H1 (cell line): ENCODE data around the gene ITGA8. TPM values are rescaled to one million over a fixed set of nuclear protein-coding genes. Genes with fewer than 3 reads are reported as not detected.

Experiments
- CTCF ChIA-PET: fragments of 300-600 bp; sonication (Branson Sonifier 250); formaldehyde crosslinking; loops from one replicate; lab custom pipeline; 2021; ENCODE audit not compliant: partially characterized antibody; lab: Charles Lee
- POLR2A ChIA-PET: fragments of 300-600 bp; sonication (Branson Sonifier 250); formaldehyde crosslinking; loops from one replicate; lab custom pipeline; 2021; ENCODE audit warnings: inconsistent platforms; ENCODE audit not compliant: partially characterized antibody; lab: Charles Lee
- DNase-seq, 2 experiments: peaks; one replicate each; pipeline versions ENCODE4 v3.0.0 to v3.0.0-alpha.2; 2010 to 2022; ENCODE audit warnings: low spot score in 2 of 2, low read depth in 1 of 2, mixed read lengths in 1 of 2
- FAIRE-seq: peaks from 2 replicates; lab custom pipeline; 2011; peaks lifted over from hg19 to GRCh38; lab: Jason Lieb, UNC
- H2AFZ ChIP-seq: 2 replicates; pipeline ENCODE4 v1.8.1; 2012; ENCODE audit warnings: low read length, inconsistent platforms
- H2AK5ac ChIP-seq: 2 replicates; pipeline ENCODE4 v1.6.1; 2013; ENCODE audit warnings: low read depth, low read length
- H2BK120ac ChIP-seq: replicated peaks from 2 replicates; pipeline ENCODE3; 2013; ENCODE audit warnings: low read depth, low read length, inconsistent platforms
- H2BK12ac ChIP-seq: 2 replicates; pipeline ENCODE4 v1.6.1; 2013; ENCODE audit warnings: low read depth, low read length
- H2BK15ac ChIP-seq: 2 replicates; pipeline ENCODE4 v1.6.1; 2013; ENCODE audit warnings: low read length
- H2BK20ac ChIP-seq: 2 replicates; pipeline ENCODE4 v1.6.1; 2013; ENCODE audit warnings: low read length
- H2BK5ac ChIP-seq: 2 replicates; pipeline ENCODE4 v1.6.1; 2013; ENCODE audit warnings: low read depth, low read length
- H3K14ac ChIP-seq: 2 replicates; pipeline ENCODE4 v1.6.1; 2013; ENCODE audit warnings: inconsistent platforms; ENCODE audit not compliant: insufficient read length
- H3K18ac ChIP-seq: 2 replicates; pipeline ENCODE4 v1.6.1; 2013; ENCODE audit warnings: low read length; ENCODE audit errors: extremely low read depth
- H3K23ac ChIP-seq: 2 replicates; pipeline ENCODE4 v1.6.1; 2013; ENCODE audit warnings: inconsistent platforms; ENCODE audit not compliant: insufficient read length
- H3K23me2 ChIP-seq: 2 replicates; pipeline ENCODE4 v1.6.1; 2013; ENCODE audit warnings: low read depth, low read length
- H3K27ac ChIP-seq: 2 replicates; pipeline ENCODE4 v1.6.1; 2011; ENCODE audit warnings: low read depth, low read length, inconsistent platforms
- H3K27me3 ChIP-seq, 4 experiments: replicated peaks in 1 of 4; 1 replicate in 1 of 4; 2 replicates in 3 of 4; pipeline versions ENCODE4 v1.6.1 to v1.8.1; 2011 to 2013; ENCODE audit warnings: low read length in 3 of 4, mild to moderate bottlenecking in 3 of 4, inconsistent platforms in 2 of 4, mixed read lengths in 2 of 4, moderate library complexity in 1 of 4; ENCODE audit not compliant: control insufficient read depth in 3 of 4, insufficient read depth in 3 of 4; ENCODE audit errors: extremely low read depth in 1 of 4
- H3K36me3 ChIP-seq, 4 experiments: 2 replicates each; pipeline versions ENCODE4 v1.6.1 to v1.8.1; 2011 to 2013; ENCODE audit warnings: mild to moderate bottlenecking in 4 of 4, low read length in 3 of 4, moderate library complexity in 2 of 4, control low read depth in 1 of 4, inconsistent platforms in 1 of 4; ENCODE audit not compliant: insufficient read depth in 4 of 4, control insufficient read depth in 2 of 4
- H3K4ac ChIP-seq: replicated peaks from 2 replicates; pipeline ENCODE3; 2013; ENCODE audit warnings: low read length, low read depth, mixed read lengths, inconsistent platforms; ENCODE audit not compliant: insufficient read length
- H3K4me1 ChIP-seq, 4 experiments: replicated peaks in 1 of 4; 1 replicate in 1 of 4; 2 replicates in 3 of 4; pipeline versions ENCODE4 v1.6.1 to v1.8.1; 2011 to 2013; ENCODE audit warnings: low read length in 3 of 4, inconsistent platforms in 2 of 4, mixed read lengths in 1 of 4; ENCODE audit not compliant: insufficient read depth in 4 of 4, control insufficient read depth in 3 of 4
- H3K4me2 ChIP-seq, 2 experiments: 2 replicates each; pipeline versions ENCODE4 v1.6.1 to v1.8.1; 2011 to 2013; ENCODE audit warnings: low read depth in 2 of 2, low read length in 2 of 2, control low read depth in 1 of 2, inconsistent platforms in 1 of 2, mild to moderate bottlenecking in 1 of 2; ENCODE audit not compliant: insufficient read depth in 1 of 2
- H3K4me3 ChIP-seq, 4 experiments: fragments of 200-600, 300-600 bp in 1 of 4; sonication (generic), shearing (Covaris generic), sonication (Bioruptor Twin) in 1 of 4; 2 replicates each; pipeline versions ENCODE4 v1.5.1 to v1.8.1; 2011 to 2016; ENCODE audit warnings: low read length in 4 of 4, low read depth in 3 of 4, control low read depth in 2 of 4, inconsistent platforms in 2 of 4, mild to moderate bottlenecking in 2 of 4, mixed read lengths in 1 of 4, moderate library complexity in 1 of 4; ENCODE audit not compliant: insufficient read depth in 2 of 4; ENCODE audit errors: extremely low read depth in 1 of 4
- H3K56ac ChIP-seq: replicated peaks from 2 replicates; pipeline ENCODE3; 2013; ENCODE audit warnings: low read depth, mild to moderate bottlenecking, mixed read lengths, low read length, inconsistent platforms; ENCODE audit not compliant: insufficient read length
- H3K79me1 ChIP-seq: 2 replicates; pipeline ENCODE4 v1.6.1; 2013; ENCODE audit warnings: low read depth, low read length, control low read depth
- H3K79me2 ChIP-seq, 2 experiments: 2 replicates each; pipeline versions ENCODE4 v1.6.1 to v1.8.1; 2012 to 2013; ENCODE audit warnings: low read length in 2 of 2, mild to moderate bottlenecking in 2 of 2, inconsistent platforms in 1 of 2; ENCODE audit not compliant: insufficient read depth in 2 of 2, control insufficient read depth in 1 of 2
- H3K9ac ChIP-seq, 4 experiments: replicated peaks in 1 of 4; 1 replicate in 1 of 4; 2 replicates in 3 of 4; pipeline versions ENCODE4 v1.6.1 to v1.8.1; 2011 to 2013; ENCODE audit warnings: low read depth in 3 of 4, low read length in 3 of 4, control low read depth in 2 of 4, mild to moderate bottlenecking in 2 of 4, moderate library complexity in 2 of 4, inconsistent platforms in 1 of 4; ENCODE audit errors: extremely low read depth in 1 of 4
- H3K9me3 ChIP-seq, 2 experiments: 2 replicates each; pipeline versions ENCODE4 v1.6.1 to v1.8.1; 2012 to 2013; ENCODE audit warnings: mild to moderate bottlenecking in 2 of 2, moderate library complexity in 2 of 2, control low read depth in 1 of 2, inconsistent platforms in 1 of 2, low read depth in 1 of 2, low read length in 1 of 2, mixed read lengths in 1 of 2; ENCODE audit not compliant: insufficient read depth in 2 of 2
- H4K20me1 ChIP-seq, 2 experiments: replicated peaks in 1 of 2; 2 replicates each; pipeline versions ENCODE3 to v1.8.1; 2011 to 2013; ENCODE audit warnings: inconsistent platforms in 2 of 2, low read length in 2 of 2, mild to moderate bottlenecking in 1 of 2; ENCODE audit not compliant: insufficient read depth in 2 of 2, control insufficient read depth in 1 of 2
- H4K5ac ChIP-seq: 2 replicates; pipeline ENCODE4 v1.6.1; 2013; ENCODE audit warnings: low read length, low read depth, mixed read lengths, inconsistent platforms; ENCODE audit not compliant: insufficient read length
- H4K8ac ChIP-seq: 2 replicates; pipeline ENCODE4 v1.8.0; 2013; ENCODE audit warnings: mild to moderate bottlenecking, moderate library complexity, low read length, inconsistent platforms; ENCODE audit not compliant: insufficient read depth; ENCODE audit errors: extremely low read depth
- H4K91ac ChIP-seq: replicated peaks from 2 replicates; pipeline ENCODE3; 2013; ENCODE audit warnings: low read length, mixed read lengths, inconsistent platforms; ENCODE audit not compliant: insufficient read length
- BACH1 ChIP-seq: IDR thresholded peaks from 2 replicates; pipeline ENCODE4 v1.6.1; 2012; ENCODE audit warnings: low read length, improper control_type of control experiment
- GABPA ChIP-seq: IDR thresholded peaks from 2 replicates; pipeline ENCODE4 v1.6.1; 2011; ENCODE audit warnings: mild to moderate bottlenecking, low read length, moderate library complexity, borderline replicate concordance; ENCODE audit not compliant: insufficient read depth
- GTF2F1 ChIP-seq: IDR thresholded peaks from 2 replicates; pipeline ENCODE4 v1.6.1; 2012; ENCODE audit warnings: low read depth, low read length, improper control_type of control experiment, borderline replicate concordance
- MAFK ChIP-seq: IDR thresholded peaks from 2 replicates; pipeline ENCODE4 v1.6.1; 2012; ENCODE audit warnings: low read depth, mild to moderate bottlenecking, improper control_type of control experiment, low read length
- PHF8 ChIP-seq: fragments of 200-600 bp; sonication (generic); conservative IDR thresholded peaks from 2 replicates; pipeline ENCODE4 v1.7.1; 2012; ENCODE audit warnings: low read depth, mild to moderate bottlenecking, inconsistent platforms, low read length, moderate library complexity
- POLR2AphosphoS5 ChIP-seq: IDR thresholded peaks from 2 replicates; pipeline ENCODE4 v1.6.1; 2011; ENCODE audit warnings: low read depth, low read length
- RAD21 ChIP-seq, 2 experiments: IDR thresholded peaks in 1 of 2; conservative IDR thresholded peaks in 1 of 2; 2 replicates each; pipeline ENCODE4 v1.6.1; 2011; ENCODE audit warnings: low read depth in 2 of 2, low read length in 2 of 2, improper control_type of control experiment in 1 of 2, inconsistent platforms in 1 of 2, mild to moderate bottlenecking in 1 of 2, moderate library complexity in 1 of 2
- RBBP5 ChIP-seq: IDR thresholded peaks from 2 replicates; pipeline ENCODE4 v1.7.1; 2012; ENCODE audit warnings: low read depth, mild to moderate bottlenecking, inconsistent platforms, low read length, moderate library complexity, borderline replicate concordance
- RXRA ChIP-seq: IDR thresholded peaks from 2 replicates; pipeline ENCODE4 v1.6.1; 2011; ENCODE audit warnings: low read depth, mild to moderate bottlenecking, low read length, moderate library complexity; ENCODE audit not compliant: insufficient read depth
- SIN3A ChIP-seq, 2 experiments: IDR thresholded peaks in 1 of 2; conservative IDR thresholded peaks in 1 of 2; 2 replicates each; pipeline ENCODE4 v1.6.1; 2011 to 2012; ENCODE audit warnings: low read length in 2 of 2, improper control_type of control experiment in 1 of 2, low read depth in 1 of 2, mild to moderate bottlenecking in 1 of 2
- SIRT6 ChIP-seq: IDR thresholded peaks from one replicate; pipeline ENCODE4 v1.7.1; 2012; ENCODE audit warnings: low read length, inconsistent platforms
- SRF ChIP-seq: IDR thresholded peaks from 2 replicates; pipeline ENCODE4 v1.6.1; 2011; ENCODE audit warnings: mild to moderate bottlenecking, low read depth, low read length, moderate library complexity
- WGBS, 2 experiments: shearing (Covaris generic) in 1 of 2; methylation state at CpG; one replicate each; pipeline versions ENCODE4 v1.1.6 to v1.1.7; 2013 to 2015; ENCODE audit warnings: low lambda C conversion rate in 2 of 2, mixed read lengths in 2 of 2, inconsistent platforms in 1 of 2, low coverage in 1 of 2, missing lambda C conversion rate in 1 of 2; ENCODE audit not compliant: insufficient replicate concordance in 2 of 2, insufficient coverage in 1 of 2, insufficient read length in 1 of 2; ENCODE audit errors: extremely low coverage in 1 of 2, missing lambda C conversion rate in 1 of 2; 5-methylcytosine and 5-hydroxymethylcytosine counted together
- polyA plus RNA-seq, 7 experiments: library from polyadenylated mRNA; depleted of rRNA in 3 of 7; stranded (reverse) in 5 of 7; unstranded in 2 of 7; fragments of >200 nt in 5 of 7; fragments of 200-250 nt in 2 of 7; gene quantifications; 1 replicate in 5 of 7; 2 replicates in 1 of 7; 4 replicates in 1 of 7; pipeline versions ENCODE4 v1.2.1 to v1.2.3, GENCODE V29; 2011 to 2013; ENCODE audit warnings: missing spikeins in 2 of 7, mixed read lengths in 2 of 7
- total RNA-seq: library from RNA; stranded (reverse); fragmentation: NEBNext Ultra II Directional; extraction: Animal tissue kit (Norgen Biotek cat#: 25700); gene quantifications from 2 replicates; pipeline ENCODE4 v1.2.1, GENCODE V29; 2021
- TF ChIP-seq, protein P1 (sequence below): IDR thresholded peaks from 2 replicates; pipeline ENCODE4 v1.6.1; 2011; ENCODE audit warnings: low read length, improper control_type of control experiment

ITGA8 gene
- total and polyA plus RNA-seq, 2 of the 8 experiments (the other 6 are each of a cell fraction or from before 2014, with no cell fraction given), result not detected

DNA sequence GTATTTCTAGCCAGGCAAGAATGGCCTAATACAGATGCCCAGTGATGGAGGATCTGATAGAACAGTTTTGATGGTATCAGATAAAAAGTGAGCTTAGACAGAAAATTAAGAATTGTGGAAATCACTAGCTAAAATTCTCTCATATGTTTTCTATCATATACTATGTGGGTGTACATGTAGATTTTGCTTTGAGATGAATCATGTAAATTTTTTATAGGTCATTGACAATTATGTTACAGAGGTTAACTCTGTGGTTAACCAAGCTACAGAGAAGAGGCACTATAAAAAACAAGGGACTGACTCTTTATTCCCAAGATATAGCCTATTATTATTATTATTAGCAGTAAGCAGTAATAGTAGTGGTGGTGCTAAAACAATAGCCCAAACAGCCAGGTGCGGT, 156.5 kb downstream of the ITGA8 start:
- H2BK12ac ChIP-seq, result no peak overlapping the region
- H3K9me3 ChIP-seq, result no peaks in the 10 kb centered on the region
- H3K79me1 ChIP-seq, result no peaks in the 10 kb centered on the region
- H2AFZ ChIP-seq, result no peak overlapping the region
- no peak overlapping the region for H4K8ac ChIP-seq
- H3K56ac ChIP-seq, result no peak overlapping the region
- H2AK5ac ChIP-seq, result no peak overlapping the region
- H3K18ac ChIP-seq, result no peak overlapping the region
- 89% methylated on average over 1 of the region's 1 CpG; no CpG with 5 or more reads in 1 of the 2 experiments for WGBS, 2 experiments
- H3K4ac ChIP-seq, result no peak overlapping the region
- H2BK120ac ChIP-seq, result no peak overlapping the region
- no peak for DNase-seq
- no peaks in the 10 kb centered on the region for H3K79me2 ChIP-seq
- no peaks in the 10 kb centered on the region for H3K36me3 ChIP-seq
- no peak overlapping the region for H3K4me3 ChIP-seq
- H2BK15ac ChIP-seq, result no peak overlapping the region
- FAIRE-seq, result no peak
- no peak overlapping the region for H4K91ac ChIP-seq
- no peak overlapping the region for H3K4me2 ChIP-seq
- H3K23ac ChIP-seq, result no peak overlapping the region
- H3K9ac ChIP-seq, result no peak overlapping the region
- POLR2A ChIA-PET, result no interaction called here
- H3K23me2 ChIP-seq, result no peaks in the 10 kb centered on the region
- CTCF ChIA-PET, result interaction anchor here (0.6 to 1.3 kb wide), 2 partner anchors 156 to 389 kb away, joined by 3 read pairs; partner anchors contain the start of gene ITGA8
- no peak overlapping the region for H3K14ac ChIP-seq
- no peaks in the 10 kb centered on the region for H3K4me1 ChIP-seq
- H4K5ac ChIP-seq, result no peak overlapping the region
- no peak overlapping the region for H2BK20ac ChIP-seq
- no peak overlapping the region for H2BK5ac ChIP-seq
- H4K20me1 ChIP-seq, result no peaks in the 10 kb centered on the region
- H3K27ac ChIP-seq, result no peak overlapping the region
- no peaks in the 10 kb centered on the region for H3K27me3 ChIP-seq
- TF ChIP-seq, protein P1, sequence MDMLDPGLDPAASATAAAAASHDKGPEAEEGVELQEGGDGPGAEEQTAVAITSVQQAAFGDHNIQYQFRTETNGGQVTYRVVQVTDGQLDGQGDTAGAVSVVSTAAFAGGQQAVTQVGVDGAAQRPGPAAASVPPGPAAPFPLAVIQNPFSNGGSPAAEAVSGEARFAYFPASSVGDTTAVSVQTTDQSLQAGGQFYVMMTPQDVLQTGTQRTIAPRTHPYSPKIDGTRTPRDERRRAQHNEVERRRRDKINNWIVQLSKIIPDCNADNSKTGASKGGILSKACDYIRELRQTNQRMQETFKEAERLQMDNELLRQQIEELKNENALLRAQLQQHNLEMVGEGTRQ, result no peak
- no peak for TF ChIP-seq SIRT6
- no peak for TF ChIP-seq PHF8
- TF ChIP-seq SIN3A (conservative IDR thresholded peaks at IDR 0.05 in 1 of 2, IDR thresholded peaks at IDR 0.05 in 1 of 2; ENCODE audit: low read depth in 1 of 2, low read length in 2 of 2), result no peak
- no peak for TF ChIP-seq GTF2F1
- TF ChIP-seq RAD21 (IDR thresholded peaks at IDR 0.05 in 1 of 2, conservative IDR thresholded peaks at IDR 0.05 in 1 of 2; ENCODE audit: low read depth in 2 of 2, low read length in 2 of 2), result no peak
- no peak for TF ChIP-seq BACH1
- no peak for TF ChIP-seq MAFK
- TF ChIP-seq SRF, result no peak
- TF ChIP-seq RXRA, result no peak
- no peak for TF ChIP-seq GABPA
- no peak for TF ChIP-seq RBBP5
- no peak for TF ChIP-seq POLR2AphosphoS5
